GM12878 (cell line): ENCODE results near the gene TMPRSS11F. TPM values are rescaled to one million over a fixed set of nuclear protein-coding genes. Genes with fewer than 3 reads are reported as not detected.

Experiments
- ATAC-seq: fragments of 200-7000 bp; cut with Tn5 transposase; 3 replicates; pipeline ENCODE4 v1.9.1; 2020; ENCODE audit warnings: mild to moderate bottlenecking, moderate library complexity
- BruUV-seq: library from RNA; stranded (reverse); fragments of 400-500 nt; replicated peaks from 2 replicates; lab custom pipeline; 2021; lab: Mats Ljungman, UMichigan
- CTCF ChIA-PET: fragments of 300-600 bp; sonication (Branson Sonifier 250); formaldehyde crosslinking; extraction: SDS; loops from one replicate; lab custom pipeline; 2021; ENCODE audit warnings: inconsistent platforms; lab: Yijun Ruan, JAX
- POLR2A ChIA-PET: fragments of 350-600 bp; formaldehyde crosslinking; extraction: SDS; loops from one replicate; lab custom pipeline; 2021; ENCODE audit warnings: inconsistent platforms; lab: Charles Lee
- RAD21 ChIA-PET: fragments of 300-600 bp; sonication (Branson Sonifier 250); formaldehyde crosslinking; loops from one replicate; lab custom pipeline; 2023; ENCODE audit warnings: antibody characterized with exemption; ENCODE audit not compliant: unreplicated experiment; lab: Charles Lee
- SMC1A ChIA-PET: fragments of 300-600 bp; sonication (Branson Sonifier 250); formaldehyde crosslinking; loops from one replicate; lab custom pipeline; 2023; ENCODE audit not compliant: unreplicated experiment, uncharacterized antibody; lab: Charles Lee
- DNase-seq: peaks from one replicate; pipeline ENCODE4 v3.0.0-alpha.2; 2011; ENCODE audit warnings: low read depth, low spot score
- FAIRE-seq: peaks from 3 replicates; lab custom pipeline; 2011; peaks lifted over from hg19 to GRCh38; lab: Jason Lieb, UNC
- H2AFZ ChIP-seq: 2 replicates; pipeline ENCODE4 v1.6.0; 2011; ENCODE audit warnings: low read depth, low read length, control low read depth; ENCODE audit not compliant: control insufficient read depth
- H3K27ac ChIP-seq: 2 replicates; pipeline ENCODE4 v1.5.1; 2011; ENCODE audit warnings: control low read depth; ENCODE audit not compliant: control insufficient read depth, insufficient read depth
- H3K27me3 ChIP-seq, 2 experiments: replicated peaks in 1 of 2; 2 replicates each; pipeline versions ENCODE4 v1.6.0 to v1.6.1; 2011; ENCODE audit warnings: low read length in 1 of 2; ENCODE audit not compliant: control insufficient read depth in 2 of 2, insufficient read depth in 2 of 2
- H3K36me3 ChIP-seq, 2 experiments: 2 replicates each; pipeline ENCODE4 v1.5.1; 2011; ENCODE audit warnings: low read length in 1 of 2; ENCODE audit not compliant: control insufficient read depth in 2 of 2, insufficient read depth in 2 of 2
- H3K4me1 ChIP-seq: 2 replicates; pipeline ENCODE4 v1.6.1; 2011; ENCODE audit warnings: mild to moderate bottlenecking, low read length, moderate library complexity, mixed read lengths; ENCODE audit not compliant: control insufficient read depth, insufficient read depth
- H3K4me2 ChIP-seq: 2 replicates; pipeline ENCODE4 v1.6.0; 2011; ENCODE audit warnings: control low read depth; ENCODE audit not compliant: control insufficient read depth, insufficient read depth
- H3K4me3 ChIP-seq: fragments of 200-600 bp; sonication (generic); 2 replicates; pipeline ENCODE4 v1.5.1; 2016
- H3K79me2 ChIP-seq: 2 replicates; pipeline ENCODE4 v1.6.0; 2011; ENCODE audit warnings: low read length; ENCODE audit not compliant: control insufficient read depth, insufficient read depth
- H3K9ac ChIP-seq: 2 replicates; pipeline ENCODE4 v1.8.0; 2011; ENCODE audit warnings: low read length, control low read depth, mixed read lengths; ENCODE audit not compliant: control insufficient read depth, insufficient read depth
- H3K9me3 ChIP-seq: replicated peaks from 3 replicates; pipeline ENCODE4 v1.5.1; 2011; ENCODE audit warnings: mild to moderate bottlenecking, low read length; ENCODE audit not compliant: control insufficient read depth, insufficient read depth
- H4K20me1 ChIP-seq: 2 replicates; pipeline ENCODE4 v1.6.0; 2011; ENCODE audit not compliant: control insufficient read depth, insufficient read depth
- KDM1A ChIP-seq: fragments of 200-600 bp; sonication (generic); IDR thresholded peaks from 2 replicates; pipeline ENCODE4 v1.6.1; 2016; ENCODE audit warnings: borderline replicate concordance
- SPI1 ChIP-seq: IDR thresholded peaks from 2 replicates; pipeline ENCODE4 v1.6.1; 2011; ENCODE audit warnings: low read depth, mild to moderate bottlenecking, low read length, moderate library complexity, borderline replicate concordance; ENCODE audit not compliant: insufficient read depth
- ZNF622 ChIP-seq: fragments of 450-650 bp; IDR thresholded peaks from 2 replicates; pipeline ENCODE4 v1.6.1; 2017; ENCODE audit warnings: mild to moderate bottlenecking, inconsistent platforms
- WGBS: methylation state at CpG from one replicate; pipeline ENCODE4 v1.1.6; 2016; ENCODE audit warnings: low lambda C conversion rate; ENCODE audit not compliant: insufficient replicate concordance, insufficient coverage; ENCODE audit errors: missing lambda C conversion rate; 5-methylcytosine and 5-hydroxymethylcytosine counted together
- in situ Hi-C: fragments of 300-500 bp; cut with MboI; formaldehyde crosslinking; loops from 9 replicates; pipeline ENCODE4 v1.14.3; 2018; ENCODE audit warnings: mixed read lengths
- intact Hi-C: fragments of 100-400 bp; cut with micrococcal nuclease; formaldehyde crosslinking; loops from one replicate; pipeline ENCODE4 v1.14.2; 2022; ENCODE audit not compliant: unreplicated experiment
- polyA plus RNA-seq, 11 experiments: library from polyadenylated mRNA; depleted of rRNA in 4 of 11; unstranded in 6 of 11; stranded (reverse) in 5 of 11; fragments of >200 nt; fragmentation: Nextera tagmentation in 4 of 11; fragmentation: Illumina TruSeq in 1 of 11; extraction: Ambion mirVana in 4 of 11; extraction: Trizol in 1 of 11; gene quantifications; 1 replicate in 1 of 11; 2 replicates in 10 of 11; pipeline versions ENCODE4 v1.2.1 to v1.2.3, GENCODE V29; 2011 to 2016; ENCODE audit warnings: inconsistent platforms in 2 of 11, missing spikeins in 2 of 11, low read depth in 1 of 11
- total RNA-seq, 4 experiments: library from RNA; depleted of rRNA in 3 of 4; stranded (reverse); fragments of >200 nt in 3 of 4; fragmentation: Illumina TruSeq in 1 of 4; extraction: Trizol in 1 of 4; gene quantifications; 2 replicates each; pipeline versions ENCODE4 v1.2.1 to v1.2.3, GENCODE V29; 2013 to 2021
- TF ChIP-seq, protein P1 (sequence below): IDR thresholded peaks from 2 replicates; pipeline ENCODE4 v1.6.1; 2011; ENCODE audit warnings: mild to moderate bottlenecking, low read depth, low read length, moderate library complexity; ENCODE audit not compliant: insufficient replicate concordance
- TF ChIP-seq, protein P2 (sequence below): fragments of 450-650 bp; formaldehyde crosslinking; IDR thresholded peaks from 2 replicates; pipeline ENCODE4 v1.4.0; 2022; ENCODE audit warnings: mild to moderate bottlenecking, moderate library complexity

TMPRSS11F gene
- total and polyA plus RNA-seq, 10 of the 15 experiments (the other 5 are each of a cell fraction or from before 2014, with no cell fraction given) = not detected

DNA sequence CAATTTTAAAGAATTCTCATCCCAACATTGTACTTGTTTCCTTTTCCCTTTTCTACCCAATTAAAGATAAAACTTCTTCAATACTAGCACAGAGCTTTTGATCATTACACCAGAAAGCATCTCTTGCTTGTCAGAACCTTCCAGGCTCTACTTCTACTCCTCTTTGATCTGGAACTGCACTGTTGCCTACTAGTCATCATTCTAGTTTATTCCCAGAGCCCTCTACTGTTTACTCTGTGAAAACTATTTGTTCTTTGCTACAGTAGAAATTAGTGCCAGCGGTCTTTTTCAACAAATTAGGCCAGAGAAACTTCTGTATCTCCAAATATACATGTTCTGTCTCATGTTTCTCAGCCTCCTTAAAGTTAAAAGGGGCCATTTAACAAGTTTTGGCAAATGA, 46.8 kb upstream of the TMPRSS11F start:
- Histone ChIP-seq H3K9ac (no peak overlapping the region), H3K36me3 (no peaks in the 10 kb centered on the region), H2AFZ (no peak overlapping the region), H3K4me1 (no peaks in the 10 kb centered on the region), H3K9me3 (no peaks in the 10 kb centered on the region), H3K4me2 (no peak overlapping the region), H3K79me2 (no peaks in the 10 kb centered on the region), H3K27ac (no peak overlapping the region), H4K20me1 (no peaks in the 10 kb centered on the region), H3K27me3 (no peaks in the 10 kb centered on the region), H3K4me3 (no peak overlapping the region)
- TF ChIP-seq, protein P1, sequence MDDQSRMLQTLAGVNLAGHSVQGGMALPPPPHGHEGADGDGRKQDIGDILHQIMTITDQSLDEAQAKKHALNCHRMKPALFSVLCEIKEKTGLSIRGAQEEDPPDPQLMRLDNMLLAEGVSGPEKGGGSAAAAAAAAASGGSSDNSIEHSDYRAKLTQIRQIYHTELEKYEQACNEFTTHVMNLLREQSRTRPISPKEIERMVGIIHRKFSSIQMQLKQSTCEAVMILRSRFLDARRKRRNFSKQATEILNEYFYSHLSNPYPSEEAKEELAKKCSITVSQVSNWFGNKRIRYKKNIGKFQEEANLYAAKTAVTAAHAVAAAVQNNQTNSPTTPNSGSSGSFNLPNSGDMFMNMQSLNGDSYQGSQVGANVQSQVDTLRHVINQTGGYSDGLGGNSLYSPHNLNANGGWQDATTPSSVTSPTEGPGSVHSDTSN = no peak
- TF ChIP-seq KDM1A = no peak
- TF ChIP-seq, protein P2, sequence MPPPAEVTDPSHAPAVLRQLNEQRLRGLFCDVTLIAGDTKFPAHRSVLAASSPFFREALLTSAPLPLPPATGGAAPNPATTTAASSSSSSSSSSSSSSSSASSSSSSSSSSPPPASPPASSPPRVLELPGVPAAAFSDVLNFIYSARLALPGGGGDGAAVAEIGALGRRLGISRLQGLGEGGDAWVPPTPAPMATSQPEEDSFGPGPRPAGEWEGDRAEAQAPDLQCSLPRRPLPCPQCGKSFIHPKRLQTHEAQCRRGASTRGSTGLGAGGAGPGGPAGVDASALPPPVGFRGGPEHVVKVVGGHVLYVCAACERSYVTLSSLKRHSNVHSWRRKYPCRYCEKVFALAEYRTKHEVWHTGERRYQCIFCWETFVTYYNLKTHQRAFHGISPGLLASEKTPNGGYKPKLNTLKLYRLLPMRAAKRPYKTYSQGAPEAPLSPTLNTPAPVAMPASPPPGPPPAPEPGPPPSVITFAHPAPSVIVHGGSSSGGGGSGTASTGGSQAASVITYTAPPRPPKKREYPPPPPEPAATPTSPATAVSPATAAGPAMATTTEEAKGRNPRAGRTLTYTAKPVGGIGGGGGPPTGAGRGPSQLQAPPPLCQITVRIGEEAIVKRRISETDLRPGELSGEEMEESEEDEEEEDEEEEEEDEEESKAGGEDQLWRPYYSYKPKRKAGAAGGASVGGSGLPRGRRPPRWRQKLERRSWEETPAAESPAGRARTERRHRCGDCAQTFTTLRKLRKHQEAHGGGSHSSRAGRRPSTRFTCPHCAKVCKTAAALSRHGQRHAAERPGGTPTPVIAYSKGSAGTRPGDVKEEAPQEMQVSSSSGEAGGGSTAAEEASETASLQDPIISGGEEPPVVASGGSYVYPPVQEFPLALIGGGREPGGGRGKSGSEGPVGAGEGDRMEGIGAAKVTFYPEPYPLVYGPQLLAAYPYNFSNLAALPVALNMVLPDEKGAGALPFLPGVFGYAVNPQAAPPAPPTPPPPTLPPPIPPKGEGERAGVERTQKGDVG (CRISPR knock-in tag) = no peak
- no peak for TF ChIP-seq SPI1
- TF ChIP-seq ZNF622 = no peak
- ATAC-seq (no peak), FAIRE-seq (no peak), DNase-seq (no peak)
- 0% methylated on average over 1 of the region's 1 CpG for WGBS
- ChIA-PET POLR2A (no interaction called here), CTCF (interaction anchor here (0.7 to 2.2 kb wide), 15 partner anchors 8 to 751 kb away, joined by 3 to 10 read pairs (median 3); no protein-coding TSS in a partner anchor), RAD21 (interaction anchor here (1.1 to 1.2 kb wide), 2 partner anchors 189 to 430 kb away, joined by 3 to 4 read pairs; no protein-coding TSS in a partner anchor), SMC1A (interaction anchor here (0.7 to 1.6 kb wide), 8 partner anchors 9 to 626 kb away, joined by 3 to 7 read pairs (median 4); no protein-coding TSS in a partner anchor)
- intact Hi-C loops (loop anchor here (5.0 to 10.0 kb wide), 4 partner anchors 262 to 629 kb away; partner anchors contain the start of gene CENPC), in situ Hi-C loops (loop anchor here (10.0 kb wide), 1 partner anchor 632 kb away; the partner anchor contains the start of gene CENPC)
- no TSS peak for BruUV-seq
